Esophagus muscularis mucosa (tissue), 4 donors: ENCODE data around the gene DMXL2. TPM values are rescaled to one million over a fixed set of nuclear protein-coding genes. Genes with fewer than 3 reads are reported as not detected.

Experiments
- DNase-seq: peaks from one replicate; pipeline ENCODE4 v3.0.0-alpha.2; 2017; ENCODE audit errors: extremely low spot score
- H3K27ac ChIP-seq, 4 donors: fragments of 200-600 bp; sonication (generic); replicated peaks in 1 of 4; 1 replicate in 3 of 4; 2 replicates in 1 of 4; pipeline ENCODE4 v1.5.1; 2016 to 2019; ENCODE audit warnings: mild to moderate bottlenecking in 1 of 4
- H3K27me3 ChIP-seq, 4 donors: fragments of 200-600 bp; sonication (generic); one replicate each; pipeline versions ENCODE4 v1.5.1 to v1.6.0; 2016 to 2019
- H3K36me3 ChIP-seq, 4 donors: fragments of 200-600 bp; sonication (generic); one replicate each; pipeline ENCODE4 v1.5.1; 2016 to 2019
- H3K4me1 ChIP-seq, 4 donors: fragments of 200-600 bp; sonication (generic); one replicate each; pipeline ENCODE4 v1.5.1; 2016 to 2019
- H3K4me3 ChIP-seq, 4 donors: fragments of 200-600 bp; sonication (generic); 1 replicate in 2 of 4; 2 replicates in 2 of 4; pipeline ENCODE4 v1.5.1; 2016 to 2019; ENCODE audit warnings: mild to moderate bottlenecking in 4 of 4, moderate library complexity in 1 of 4
- H3K9me3 ChIP-seq, 4 donors: fragments of 200-600 bp; sonication (generic); 1 replicate in 3 of 4; 2 replicates in 1 of 4; pipeline ENCODE4 v1.5.1; 2016 to 2019
- EP300 ChIP-seq: sonication (generic); formaldehyde crosslinking; IDR thresholded peaks from one replicate; pipeline ENCODE4 v1.6.1; 2017; ENCODE audit warnings: antibody characterized with exemption
- POLR2A ChIP-seq: fragments of 450-650 bp; IDR thresholded peaks from one replicate; pipeline ENCODE4 v1.6.1; 2017; ENCODE audit warnings: antibody characterized with exemption, moderate library complexity, mild to moderate bottlenecking, low read depth
- POLR2AphosphoS5 ChIP-seq, 2 donors: sonication (generic); formaldehyde crosslinking; IDR thresholded peaks; one replicate each; pipeline ENCODE4 v1.6.1; 2017; ENCODE audit warnings: antibody characterized with exemption in 2 of 2
- WGBS: methylation state at CpG from one replicate; pipeline ENCODE4 v1.1.5; 2018; 5-methylcytosine and 5-hydroxymethylcytosine counted together
- intact Hi-C: fragments of 100-400 bp; cut with DNase I; formaldehyde crosslinking; loops from one replicate; pipeline ENCODE4 v1.15.1; 2023
- total RNA-seq, 4 donors: library from RNA; depleted of rRNA; stranded (reverse); fragments of >200 nt; gene quantifications; one replicate each; pipeline versions ENCODE4 v1.1.0 to v1.2.1, GENCODE V29; 2016
- TF ChIP-seq, protein P1 (sequence below), 3 experiments: fragments of 200-600 bp in 2 of 3; fragments of 450-650 bp in 1 of 3; sonication (generic) in 2 of 3; IDR thresholded peaks; one replicate each; pipeline ENCODE4 v1.5.1; 2017 to 2019; ENCODE audit warnings: antibody characterized with exemption in 3 of 3, mild to moderate bottlenecking in 2 of 3, moderate library complexity in 1 of 3

DMXL2 gene
- total RNA-seq, 4 donors from 2014 or later = 18.8 to 26.6 (median 19.3) TPM

DNA sequence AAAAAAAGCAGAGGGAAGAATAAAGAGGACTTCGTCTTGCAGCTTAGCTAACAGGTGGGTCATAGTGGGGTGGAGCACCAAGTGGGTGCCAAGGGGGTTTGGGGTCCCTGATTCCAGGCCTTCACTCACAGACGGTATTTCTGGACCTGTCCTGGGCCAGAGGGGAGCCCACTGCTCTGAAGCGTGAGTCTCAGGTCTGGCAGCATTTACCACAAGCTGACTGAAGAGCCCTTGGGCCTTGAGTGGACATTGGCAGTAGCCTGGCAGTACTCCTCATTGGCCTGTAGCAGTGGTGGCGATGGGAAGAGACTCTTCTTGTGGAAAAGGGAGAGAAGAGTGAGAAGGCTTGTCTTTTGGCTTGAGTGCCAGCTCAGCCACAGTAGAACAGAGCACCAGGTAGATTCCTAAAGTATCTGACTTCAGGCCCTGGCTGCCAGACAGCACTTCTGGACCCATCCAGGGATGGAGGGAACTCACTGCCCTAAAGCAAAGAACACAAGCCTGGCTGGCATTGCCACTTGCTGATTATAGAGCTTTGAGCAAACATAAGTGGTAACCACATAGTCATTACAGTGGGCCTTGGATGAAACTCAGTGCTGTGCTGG lies 208.2 kb downstream of the DMXL2 start:
- 97% methylated on average over 4 of the region's 4 CpGs for WGBS
- DNase-seq = no peak
- no peaks in the 10 kb centered on the region for H3K4me1 ChIP-seq
- H3K9me3 ChIP-seq = no peaks in the 10 kb centered on the region
- TF ChIP-seq, protein P1, sequence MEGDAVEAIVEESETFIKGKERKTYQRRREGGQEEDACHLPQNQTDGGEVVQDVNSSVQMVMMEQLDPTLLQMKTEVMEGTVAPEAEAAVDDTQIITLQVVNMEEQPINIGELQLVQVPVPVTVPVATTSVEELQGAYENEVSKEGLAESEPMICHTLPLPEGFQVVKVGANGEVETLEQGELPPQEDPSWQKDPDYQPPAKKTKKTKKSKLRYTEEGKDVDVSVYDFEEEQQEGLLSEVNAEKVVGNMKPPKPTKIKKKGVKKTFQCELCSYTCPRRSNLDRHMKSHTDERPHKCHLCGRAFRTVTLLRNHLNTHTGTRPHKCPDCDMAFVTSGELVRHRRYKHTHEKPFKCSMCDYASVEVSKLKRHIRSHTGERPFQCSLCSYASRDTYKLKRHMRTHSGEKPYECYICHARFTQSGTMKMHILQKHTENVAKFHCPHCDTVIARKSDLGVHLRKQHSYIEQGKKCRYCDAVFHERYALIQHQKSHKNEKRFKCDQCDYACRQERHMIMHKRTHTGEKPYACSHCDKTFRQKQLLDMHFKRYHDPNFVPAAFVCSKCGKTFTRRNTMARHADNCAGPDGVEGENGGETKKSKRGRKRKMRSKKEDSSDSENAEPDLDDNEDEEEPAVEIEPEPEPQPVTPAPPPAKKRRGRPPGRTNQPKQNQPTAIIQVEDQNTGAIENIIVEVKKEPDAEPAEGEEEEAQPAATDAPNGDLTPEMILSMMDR (IDR thresholded peaks at IDR 0.05) = no peak
- no peak for TF ChIP-seq POLR2AphosphoS5 (IDR thresholded peaks at IDR 0.05)
- no peak for TF ChIP-seq EP300
- no peak for TF ChIP-seq POLR2A
- H3K27me3 ChIP-seq = no peaks in the 10 kb centered on the region
- H3K27ac ChIP-seq = no peak overlapping the region
- no peak overlapping the region for H3K4me3 ChIP-seq
- H3K36me3 ChIP-seq = no peaks in the 10 kb centered on the region
- intact Hi-C loops = no loop called here

DNA sequence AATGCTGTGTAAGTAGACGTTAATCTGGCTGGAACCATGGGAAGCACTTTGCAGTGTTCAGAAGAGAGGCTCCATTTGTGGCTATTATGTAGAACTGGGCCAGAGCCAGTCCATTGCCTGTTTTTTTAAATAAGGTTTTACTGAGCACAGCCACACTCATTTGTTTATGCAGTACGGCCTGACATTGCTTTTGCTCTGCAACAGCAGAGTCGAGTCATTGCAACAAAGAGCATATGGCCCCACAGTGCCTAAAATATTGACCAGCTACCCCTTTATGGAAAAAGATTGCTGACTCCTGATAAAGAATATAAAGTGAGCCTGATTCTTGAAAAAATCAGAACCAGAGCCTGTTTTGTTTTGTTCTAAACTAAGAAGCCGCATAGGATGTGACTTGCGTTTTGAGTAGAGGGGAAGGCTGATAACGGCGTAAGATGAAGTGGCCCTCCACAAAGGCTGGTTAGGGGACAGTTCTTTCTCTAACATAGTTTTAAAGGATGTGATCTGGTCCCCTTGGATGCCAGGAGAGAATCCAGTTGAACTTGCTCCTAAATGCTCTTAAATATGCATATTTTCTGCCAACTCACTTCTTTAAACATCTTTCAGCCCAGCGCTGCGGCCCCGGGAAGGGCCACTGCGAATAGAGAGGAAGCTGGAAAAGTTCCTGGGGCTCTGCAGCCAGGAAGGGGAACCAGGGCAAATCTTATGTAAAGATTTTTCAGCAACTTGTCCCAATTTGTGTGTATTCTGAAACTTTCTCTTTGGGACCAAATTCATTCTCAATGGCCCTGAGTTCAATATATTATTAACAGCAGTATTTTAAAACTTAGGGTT lies 216.7 kb downstream of the DMXL2 start:
- H3K4me3 ChIP-seq = no peak overlapping the region
- intact Hi-C loops = no loop called here
- H3K27me3 ChIP-seq = peaks cover 0 to 6% (median 0%) of the 10 kb centered on the region in 4 donors
- TF ChIP-seq EP300 (no peak), POLR2AphosphoS5 (IDR thresholded peaks at IDR 0.05) (no peak), POLR2A (no peak)
- TF ChIP-seq, protein P1 (IDR thresholded peaks at IDR 0.05) = no peak
- no peak overlapping the region for H3K27ac ChIP-seq
- no peaks in the 10 kb centered on the region for H3K9me3 ChIP-seq
- DNase-seq = peak; percentile 42
- no peaks in the 10 kb centered on the region for H3K36me3 ChIP-seq
- 61% methylated on average over 11 of the region's 11 CpGs for WGBS
- H3K4me1 ChIP-seq = peaks cover 0 to 8% (median 3%) of the 10 kb centered on the region in 4 donors

DNA sequence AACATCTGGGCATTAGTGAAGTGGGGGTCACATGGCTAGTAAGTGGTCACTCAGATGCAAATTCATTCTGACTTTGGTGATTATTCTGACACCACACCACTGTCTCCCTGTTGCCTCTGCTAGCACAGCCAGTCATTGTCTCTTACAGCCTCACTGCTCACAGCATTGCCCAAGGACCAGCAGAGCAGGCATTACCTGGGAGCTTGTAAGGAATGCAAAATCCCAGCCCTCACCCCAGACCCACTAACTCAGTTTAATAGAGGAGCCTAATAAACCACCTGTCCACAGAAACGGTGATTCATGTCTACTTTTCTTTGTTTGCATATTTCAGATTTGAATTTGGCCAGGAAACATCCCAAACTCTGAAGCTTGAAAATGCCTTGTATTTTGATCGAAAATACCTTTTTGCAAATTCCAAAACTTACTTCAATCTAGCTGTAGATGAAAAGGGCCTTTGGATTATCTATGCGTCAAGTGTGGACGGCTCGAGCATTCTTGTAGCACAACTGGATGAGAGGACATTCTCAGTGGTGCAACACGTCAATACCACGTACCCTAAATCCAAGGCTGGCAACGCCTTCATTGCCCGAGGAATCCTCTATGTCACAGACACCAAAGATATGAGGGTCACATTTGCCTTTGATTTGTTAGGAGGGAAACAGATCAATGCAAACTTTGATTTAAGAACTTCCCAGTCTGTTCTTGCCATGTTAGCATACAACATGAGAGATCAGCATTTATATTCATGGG lies 218.4 kb downstream of the DMXL2 start:
- intact Hi-C loops = loop anchor here (5.0 kb wide), 3 partner anchors 122 to 242 kb away; no protein-coding TSS in a partner anchor

DNA sequence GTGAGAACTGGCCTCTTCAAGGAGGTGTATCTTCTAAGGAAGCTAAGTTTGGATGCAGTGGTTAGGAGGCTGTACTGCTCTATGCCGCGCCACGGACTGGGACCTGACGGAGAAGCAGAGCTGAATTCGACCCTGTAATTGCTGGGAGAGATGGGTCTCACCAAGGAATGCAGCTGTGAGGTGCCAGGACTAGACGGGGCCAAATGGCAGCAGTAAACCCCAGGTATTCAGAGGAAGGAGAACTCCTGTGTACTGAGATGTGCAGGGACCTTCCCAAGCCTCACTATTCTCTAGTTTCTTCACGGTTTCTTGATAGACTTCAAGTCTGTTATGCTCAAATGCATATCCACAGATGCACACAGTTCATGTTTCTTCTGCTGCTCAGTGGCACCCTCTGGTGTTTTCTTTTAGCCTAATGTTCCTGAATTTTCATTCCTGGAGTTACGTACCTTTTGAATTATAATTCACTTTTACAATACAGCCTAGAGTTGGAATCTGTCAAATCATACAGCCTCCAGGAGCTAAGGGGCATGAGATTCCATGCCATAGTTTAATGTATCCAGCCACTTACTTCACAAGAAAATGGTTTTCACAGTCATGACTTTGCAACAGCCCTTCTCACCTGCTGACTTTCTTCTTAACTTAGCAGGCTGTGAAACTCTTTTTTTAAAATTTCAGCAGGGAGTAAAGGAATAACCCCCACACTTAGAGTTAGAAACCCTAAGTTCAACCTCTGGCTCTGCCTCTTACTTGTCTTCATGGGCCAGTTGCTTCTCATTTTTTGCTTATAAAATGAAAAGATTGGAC lies 219.3 kb downstream of the DMXL2 start:
- H3K9me3 ChIP-seq = no peaks in the 10 kb centered on the region
- DNase-seq = peak; percentile 53
- intact Hi-C loops = loop anchor here (5.0 kb wide), 3 partner anchors 121 to 241 kb away; no protein-coding TSS in a partner anchor
- no peak overlapping the region for H3K27ac ChIP-seq
- TF ChIP-seq POLR2A (no peak), EP300 (no peak), POLR2AphosphoS5 (IDR thresholded peaks at IDR 0.05) (no peak)
- TF ChIP-seq, protein P1 (IDR thresholded peaks at IDR 0.05) = peak; percentile 37 to 54 (median 41)
- H3K4me1 ChIP-seq = peaks cover 0 to 8% (median 3%) of the 10 kb centered on the region in 4 donors
- H3K4me3 ChIP-seq = no peak overlapping the region
- peaks cover 0 to 6% (median 0%) of the 10 kb centered on the region in 4 donors for H3K27me3 ChIP-seq
- 68% methylated on average over 8 of the region's 8 CpGs for WGBS
- H3K36me3 ChIP-seq = no peaks in the 10 kb centered on the region

More for the DNA sequence above, 218.4 kb downstream of the DMXL2 start:
- Histone ChIP-seq H3K27ac (no peak overlapping the region), H3K4me1 (peaks cover 0 to 8% (median 3%) of the 10 kb centered on the region in 4 donors), H3K4me3 (no peak overlapping the region), H3K27me3 (peaks cover 0 to 6% (median 0%) of the 10 kb centered on the region in 4 donors), H3K36me3 (no peaks in the 10 kb centered on the region), H3K9me3 (no peaks in the 10 kb centered on the region)
- TF ChIP-seq POLR2A = no peak
- TF ChIP-seq EP300 = no peak
- no peak for TF ChIP-seq POLR2AphosphoS5 (IDR thresholded peaks at IDR 0.05)
- TF ChIP-seq, protein P1 (IDR thresholded peaks at IDR 0.05) = no peak
- WGBS = 90% methylated on average over 9 of the region's 9 CpGs
- DNase-seq = peak; percentile 79
